Ascending aorta (tissue), 2 donors: ENCODE data around the gene NAE1. TPM values are rescaled to one million over a fixed set of nuclear protein-coding genes. Genes with fewer than 3 reads are reported as not detected.

ENCODE experiments used
- DNase-seq, 2 donors: peaks; one replicate each; pipeline ENCODE4 v3.0.0-alpha.2; 2019; ENCODE audit warnings: low spot score in 2 of 2
- H3K27ac ChIP-seq, 2 donors: fragments of 200-600 bp; sonication (generic); one replicate each; pipeline ENCODE4 v1.5.1; 2016 to 2017; ENCODE audit warnings: mild to moderate bottlenecking in 1 of 2
- H3K27me3 ChIP-seq: fragments of 200-600 bp; sonication (generic); one replicate; pipeline ENCODE4 v1.5.1; 2017
- H3K36me3 ChIP-seq, 2 donors: fragments of 200-600 bp; sonication (generic); one replicate each; pipeline ENCODE4 v1.5.1; 2016
- H3K4me1 ChIP-seq, 2 donors: fragments of 200-600 bp; sonication (generic); one replicate each; pipeline ENCODE4 v1.5.1; 2016 to 2017; ENCODE audit warnings: mild to moderate bottlenecking in 1 of 2
- H3K4me3 ChIP-seq, 2 donors: fragments of 200-600 bp; sonication (generic); one replicate each; pipeline ENCODE4 v1.5.1; 2016 to 2017; ENCODE audit warnings: mild to moderate bottlenecking in 1 of 2
- H3K9me3 ChIP-seq, 2 donors: fragments of 200-600 bp; sonication (generic); one replicate each; pipeline ENCODE4 v1.5.1; 2016
- CTCF ChIP-seq, 3 experiments: fragments of 200-600 bp in 2 of 3; fragments of 450-650 bp in 1 of 3; sonication (generic) in 2 of 3; IDR thresholded peaks; one replicate each; pipeline ENCODE4 v1.5.1; 2016 to 2019; ENCODE audit warnings: antibody characterized with exemption in 3 of 3, mild to moderate bottlenecking in 1 of 3, moderate library complexity in 1 of 3
- intact Hi-C: fragments of 100-400 bp; cut with DNase I; formaldehyde crosslinking; loops from one replicate; pipeline ENCODE4 v1.15.1; 2023
- total RNA-seq: library from RNA; depleted of rRNA; stranded (reverse); fragments of >200 nt; gene quantifications from one replicate; pipeline ENCODE4 v1.1.0, GENCODE V29; 2016

The NAE1 gene
- total RNA-seq, 1 donor from 2014 or later, result 8.6 TPM

DNA sequence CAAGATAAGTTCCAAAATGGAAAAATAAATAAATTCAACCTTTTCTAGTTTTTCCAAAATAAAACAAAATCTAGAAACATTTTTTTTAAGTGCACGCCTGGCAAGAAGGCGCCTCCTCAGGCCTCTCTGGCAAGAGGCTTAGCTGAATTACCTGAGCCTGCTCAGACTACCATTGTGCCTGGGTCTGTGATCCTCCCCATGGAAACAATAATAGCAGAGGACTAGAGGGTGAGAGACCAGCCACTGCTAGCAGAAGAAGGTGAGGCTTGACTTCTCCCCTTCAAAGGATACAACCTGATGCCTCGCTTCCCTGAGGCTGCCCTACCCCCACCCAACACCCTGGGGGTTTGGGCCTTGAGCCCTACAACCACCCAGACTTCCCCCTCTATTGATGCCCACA lies 44.2 kb downstream of the NAE1 start:
- no peak for DNase-seq

GRCh38 chr16:66776457-66776856 lies 54.3 kb downstream of the NAE1 start:
- no peaks in the 10 kb centered on the region for H3K27me3 ChIP-seq
- intact Hi-C loops, result no loop called here
- TF ChIP-seq CTCF (IDR thresholded peaks at IDR 0.05), result no peak
- no peaks in the 10 kb centered on the region for H3K36me3 ChIP-seq
- no peak for DNase-seq
- H3K4me3 ChIP-seq, result no peak overlapping the region
- no peak overlapping the region for H3K27ac ChIP-seq
- H3K9me3 ChIP-seq, result no peaks in the 10 kb centered on the region
- no peaks in the 10 kb centered on the region for H3K4me1 ChIP-seq

More for the DNA sequence above, 44.2 kb downstream of the NAE1 start:
- TF ChIP-seq CTCF (IDR thresholded peaks at IDR 0.05), result no peak
- Histone ChIP-seq H3K4me3 (no peak overlapping the region), H3K27ac (no peak overlapping the region), H3K36me3 (no peaks in the 10 kb centered on the region), H3K9me3 (no peaks in the 10 kb centered on the region), H3K4me1 (no peaks in the 10 kb centered on the region), H3K27me3 (no peaks in the 10 kb centered on the region)
- intact Hi-C loops, result no loop called here

DNA sequence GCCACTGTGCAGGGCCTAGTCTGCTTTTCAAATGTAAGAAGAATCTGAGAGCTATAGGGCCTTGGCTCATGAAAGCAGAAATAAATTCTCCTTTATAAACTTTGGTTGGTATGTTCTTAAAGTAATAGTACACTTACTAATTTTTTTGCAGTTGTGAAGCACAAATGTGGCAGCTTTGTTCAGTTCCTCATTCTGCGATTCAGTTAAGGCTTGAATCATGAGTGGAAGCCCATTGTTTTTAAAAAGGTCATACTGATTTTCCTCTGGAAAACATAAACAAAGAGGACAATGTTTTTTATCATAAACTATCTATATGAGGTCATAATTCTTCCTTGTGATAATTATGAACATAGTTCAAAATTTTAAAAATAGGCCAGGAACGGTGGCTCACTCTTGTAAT lies 55.8 kb downstream of the NAE1 start:
- Histone ChIP-seq H3K4me3 (no peak overlapping the region), H3K9me3 (no peaks in the 10 kb centered on the region), H3K27ac (no peak overlapping the region), H3K27me3 (no peaks in the 10 kb centered on the region), H3K4me1 (no peaks in the 10 kb centered on the region), H3K36me3 (no peaks in the 10 kb centered on the region)
- DNase-seq, result no peak
- TF ChIP-seq CTCF (IDR thresholded peaks at IDR 0.05), result no peak
- intact Hi-C loops, result no loop called here

GRCh38 chr16:66758086-66758485 lies 72.7 kb downstream of the NAE1 start:
- Histone ChIP-seq H3K9me3 (no peaks in the 10 kb centered on the region), H3K27me3 (no peaks in the 10 kb centered on the region), H3K27ac (no peak overlapping the region), H3K4me1 (no peaks in the 10 kb centered on the region), H3K36me3 (no peaks in the 10 kb centered on the region), H3K4me3 (no peak overlapping the region)
- TF ChIP-seq CTCF (IDR thresholded peaks at IDR 0.05), result no peak
- no peak for DNase-seq
- intact Hi-C loops, result no loop called here

DNA sequence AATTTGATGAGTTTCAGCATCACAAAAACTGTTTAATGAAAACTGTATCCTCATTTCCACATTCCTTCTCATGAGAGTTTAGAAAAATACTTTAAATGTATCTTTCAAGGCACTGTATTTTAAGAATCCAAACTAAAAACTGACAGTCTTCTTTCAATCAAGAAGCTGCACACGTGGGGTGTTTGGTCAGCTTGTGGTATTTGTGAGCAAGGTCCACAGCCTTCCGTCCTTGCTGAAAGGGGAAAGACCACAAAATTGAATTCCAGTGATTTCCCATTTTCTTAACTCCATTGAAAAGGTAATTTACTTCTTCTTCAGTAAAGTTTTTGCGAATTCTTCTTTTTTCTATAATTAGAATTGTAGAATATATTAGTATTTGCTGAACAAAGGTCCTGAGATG lies 76.0 kb downstream of the NAE1 start:
- H3K9me3 ChIP-seq, result no peaks in the 10 kb centered on the region
- intact Hi-C loops, result loop anchor here (5.0 kb wide), 2 partner anchors 93 to 148 kb away; no protein-coding TSS in a partner anchor
- no peak overlapping the region for H3K27ac ChIP-seq
- H3K27me3 ChIP-seq, result no peaks in the 10 kb centered on the region
- H3K36me3 ChIP-seq, result no peaks in the 10 kb centered on the region
- no peak overlapping the region for H3K4me3 ChIP-seq
- H3K4me1 ChIP-seq, result peaks cover 6 to 12% of the 10 kb centered on the region in 2 donors
- TF ChIP-seq CTCF (IDR thresholded peaks at IDR 0.05), result no peak
- DNase-seq, result no peak

DNA sequence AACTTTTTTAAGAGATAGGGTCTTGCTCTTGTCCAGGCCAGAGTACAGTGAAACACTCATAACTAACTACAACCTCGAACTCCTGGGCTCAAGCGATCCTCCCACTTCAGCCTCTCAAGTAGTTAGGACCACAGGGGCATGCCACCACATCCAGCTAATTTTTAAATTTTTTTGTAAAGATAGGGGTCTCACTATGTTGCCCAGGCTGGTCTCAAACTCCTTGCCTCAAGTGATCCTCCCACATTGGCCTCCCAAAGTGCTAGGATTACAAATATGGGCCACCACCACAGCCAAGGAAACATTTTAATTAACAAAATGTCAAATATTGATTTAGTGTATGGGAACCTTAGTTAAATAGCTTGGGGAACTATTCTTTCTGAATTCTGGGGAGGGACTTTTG lies 76.6 kb downstream of the NAE1 start:
- DNase-seq, result no peak
- H3K27ac ChIP-seq, result no peak overlapping the region
- H3K9me3 ChIP-seq, result no peaks in the 10 kb centered on the region
- H3K4me3 ChIP-seq, result no peak overlapping the region
- no peak for TF ChIP-seq CTCF (IDR thresholded peaks at IDR 0.05)
- H3K27me3 ChIP-seq, result no peaks in the 10 kb centered on the region
- peaks cover 6 to 17% of the 10 kb centered on the region in 2 donors for H3K4me1 ChIP-seq
- peaks cover 0 to under 1% of the 10 kb centered on the region in 2 donors for H3K36me3 ChIP-seq
- intact Hi-C loops, result loop anchor here (5.0 kb wide), 2 partner anchors 92 to 147 kb away; no protein-coding TSS in a partner anchor
